CD4-positive, alpha-beta T cell treated with Interleukin-21 for 1 hour (primary cell): ENCODE results near the gene LDLRAD4.
A peak's percentile ranks its signal among the peaks of the same experiment; 100 is the strongest.

Source experiments
- DNase-seq: peaks from one replicate; pipeline ENCODE4 v3.0.0-alpha.2; 2020

LDLRAD4 gene

DNA sequence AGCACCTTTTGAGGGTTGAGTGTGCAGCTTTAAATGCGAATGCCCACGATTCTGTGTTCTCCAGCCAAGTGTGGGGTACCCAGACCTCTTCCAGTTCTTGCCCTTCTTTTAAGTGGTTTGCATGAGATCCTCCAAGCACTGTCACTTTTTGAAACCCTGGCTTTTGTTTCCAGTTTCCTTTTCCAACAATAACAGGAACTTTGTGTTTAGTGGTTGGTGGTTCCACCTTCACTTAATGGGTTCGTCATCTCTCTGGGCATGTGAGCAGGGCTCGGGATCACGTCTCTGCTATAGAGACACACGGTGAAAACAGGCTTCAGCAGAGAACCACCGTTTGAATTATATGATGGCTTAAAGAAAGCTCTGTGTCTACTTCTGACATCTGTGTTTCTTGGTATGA, 197.6 kb downstream of the LDLRAD4 start:
- DNase-seq, result no peak

DNA sequence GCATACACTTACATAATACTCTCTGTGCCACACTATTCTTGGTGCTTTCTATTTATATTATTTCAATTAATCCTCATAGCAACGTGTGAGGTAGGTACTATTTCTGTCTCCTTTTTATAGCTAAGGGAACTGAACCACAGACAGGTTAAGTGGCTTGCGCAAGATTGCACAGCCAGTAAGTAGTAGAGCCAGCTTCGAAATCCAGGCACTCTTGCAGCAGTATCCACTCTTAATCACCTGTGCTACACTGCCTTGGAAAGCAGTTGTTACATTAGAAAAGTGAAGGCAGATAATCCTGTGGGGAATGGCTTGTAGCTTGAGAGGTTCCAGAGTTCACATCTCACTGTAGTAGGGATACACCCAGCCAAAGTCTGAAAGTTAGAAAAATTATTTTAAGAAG, 198.3 kb downstream of the LDLRAD4 start:
- DNase-seq, result no peak

DNA sequence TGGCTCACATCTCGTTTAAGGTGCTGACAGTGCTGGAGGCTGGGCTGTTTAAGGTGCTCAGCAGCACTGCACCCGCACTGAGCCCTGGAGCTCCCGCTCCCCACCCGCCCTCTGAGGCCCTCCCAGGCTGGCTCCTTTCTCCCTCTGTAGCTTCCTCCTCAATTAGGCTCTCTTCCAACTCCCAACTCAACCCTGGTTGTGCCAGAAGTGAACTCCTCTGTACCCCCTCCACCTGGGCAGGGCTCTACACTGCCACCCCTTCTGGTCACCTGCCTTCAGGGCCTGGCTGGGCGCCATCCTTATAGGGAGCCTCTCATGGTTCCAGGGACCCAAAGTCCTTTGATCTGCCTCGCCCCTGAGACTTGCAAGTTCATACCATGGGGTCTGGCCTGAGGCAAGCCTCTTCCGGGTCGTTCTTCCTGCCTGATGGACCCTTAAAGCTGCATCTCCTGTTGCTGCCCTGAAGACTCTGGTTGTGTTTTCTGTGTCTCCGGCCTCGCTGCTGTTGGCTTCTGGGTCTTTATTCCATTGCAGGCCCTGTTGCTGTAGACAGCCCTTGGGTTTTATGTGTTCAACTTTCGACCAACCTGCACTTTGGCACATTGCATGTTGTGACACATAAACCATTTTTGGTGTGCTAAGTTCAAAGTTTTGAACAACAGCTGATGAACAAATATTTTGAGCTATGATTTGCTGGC, 199.6 kb downstream of the LDLRAD4 start:
- no peak for DNase-seq

DNA sequence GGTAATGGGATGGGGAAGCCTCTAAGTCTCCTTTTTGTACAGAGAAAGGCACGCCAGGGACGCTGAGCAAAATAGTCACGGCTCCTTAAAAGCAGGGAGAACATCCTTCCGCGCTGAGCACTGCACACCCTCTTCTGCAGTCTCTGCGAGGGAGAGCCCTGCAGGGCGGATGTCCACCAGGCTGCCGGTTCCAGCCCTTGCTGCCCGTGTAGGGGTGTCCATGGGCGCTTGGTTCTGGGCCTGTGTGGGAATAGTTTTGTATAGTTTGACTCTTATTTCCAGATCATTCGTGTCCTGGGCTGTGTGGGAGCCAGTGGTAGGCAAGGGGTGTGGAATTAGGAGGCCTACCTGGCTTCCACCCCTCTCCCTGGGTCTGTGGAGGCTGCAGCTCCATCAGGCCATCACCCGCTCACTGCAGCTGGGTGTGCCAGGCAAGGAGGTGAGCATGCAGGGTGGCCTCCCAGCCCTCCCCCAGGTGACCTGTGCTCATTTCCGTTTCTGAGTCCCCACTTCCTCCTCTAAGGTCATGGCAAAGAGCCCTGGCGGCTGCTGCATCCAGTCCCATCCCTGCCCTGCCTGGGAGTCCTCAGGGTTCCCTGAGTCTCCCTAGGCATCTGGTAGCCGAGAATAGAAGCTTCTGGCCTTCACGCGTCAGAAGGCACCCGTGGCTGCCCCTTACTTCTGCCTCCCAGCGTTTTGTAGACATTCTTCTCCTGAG, 202.6 kb downstream of the LDLRAD4 start:
- no peak for DNase-seq

DNA sequence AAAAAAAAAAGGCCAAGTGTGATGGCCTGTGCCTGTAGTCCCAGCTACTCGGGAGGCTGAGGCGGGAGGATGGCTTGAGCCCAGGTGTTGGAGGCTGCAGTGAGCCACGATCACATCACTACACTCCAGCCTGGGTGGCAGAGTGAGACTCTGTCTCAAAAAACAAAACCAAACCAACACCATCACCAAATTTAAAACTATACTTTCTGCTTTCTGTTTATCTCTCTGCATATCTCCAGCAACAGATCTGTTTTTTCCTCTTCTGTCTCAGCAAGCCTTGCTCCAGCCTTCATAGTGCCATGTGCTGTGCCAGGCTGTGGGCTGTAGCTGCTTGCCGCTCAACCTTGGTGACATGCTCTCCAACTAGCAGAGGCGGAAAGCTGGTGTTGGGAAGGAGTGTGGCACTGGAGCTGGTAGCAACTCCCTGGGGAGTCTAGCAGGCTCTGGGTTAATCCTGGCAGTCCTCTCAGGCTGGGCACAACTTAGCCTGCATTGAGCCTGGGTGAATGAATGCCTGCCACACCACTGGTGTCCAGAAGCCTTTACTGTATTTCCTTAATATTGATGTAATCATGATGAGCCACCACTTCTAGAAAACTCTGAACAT, 204.1 kb downstream of the LDLRAD4 start:
- DNase-seq, result no peak

DNA sequence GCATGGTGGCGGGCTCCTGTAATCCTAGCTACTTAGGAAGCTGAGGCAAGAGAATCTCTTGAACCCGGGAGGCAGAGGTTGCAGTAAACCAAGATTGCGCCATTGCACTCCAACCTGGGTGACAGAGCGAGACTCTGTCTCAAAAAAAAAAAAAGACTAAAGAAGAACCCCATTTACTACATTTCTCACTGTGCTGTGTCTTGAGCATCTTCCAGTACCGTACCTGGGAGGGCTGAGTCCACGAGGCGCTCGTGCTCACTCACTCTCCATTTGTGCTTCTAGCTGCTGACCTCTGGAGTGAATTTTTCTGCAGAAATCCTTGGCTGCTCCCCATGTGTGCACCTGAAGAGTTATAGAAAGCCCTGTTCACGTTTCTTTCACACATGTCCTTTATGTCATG, 204.8 kb downstream of the LDLRAD4 start:
- no peak for DNase-seq

DNA sequence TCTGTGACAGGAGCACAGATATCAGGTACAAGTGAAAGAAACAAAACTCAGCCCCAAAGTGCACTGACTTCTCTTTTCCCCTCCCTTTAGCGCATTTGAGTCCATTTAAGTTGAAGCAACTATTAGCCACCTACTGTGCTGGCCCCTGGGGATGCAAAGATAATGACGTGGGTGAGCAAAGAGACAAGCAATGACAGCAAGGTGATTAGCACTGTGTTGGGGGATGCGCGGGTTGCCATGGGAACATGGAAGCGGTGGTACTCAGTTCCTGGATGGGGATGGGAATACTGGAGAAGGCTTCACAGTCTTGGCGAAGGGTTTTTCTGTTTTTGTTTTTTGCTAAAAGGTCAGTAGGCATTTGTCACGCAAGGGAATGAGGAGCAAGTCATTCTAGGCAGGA, 205.8 kb downstream of the LDLRAD4 start:
- DNase-seq, result no peak

DNA sequence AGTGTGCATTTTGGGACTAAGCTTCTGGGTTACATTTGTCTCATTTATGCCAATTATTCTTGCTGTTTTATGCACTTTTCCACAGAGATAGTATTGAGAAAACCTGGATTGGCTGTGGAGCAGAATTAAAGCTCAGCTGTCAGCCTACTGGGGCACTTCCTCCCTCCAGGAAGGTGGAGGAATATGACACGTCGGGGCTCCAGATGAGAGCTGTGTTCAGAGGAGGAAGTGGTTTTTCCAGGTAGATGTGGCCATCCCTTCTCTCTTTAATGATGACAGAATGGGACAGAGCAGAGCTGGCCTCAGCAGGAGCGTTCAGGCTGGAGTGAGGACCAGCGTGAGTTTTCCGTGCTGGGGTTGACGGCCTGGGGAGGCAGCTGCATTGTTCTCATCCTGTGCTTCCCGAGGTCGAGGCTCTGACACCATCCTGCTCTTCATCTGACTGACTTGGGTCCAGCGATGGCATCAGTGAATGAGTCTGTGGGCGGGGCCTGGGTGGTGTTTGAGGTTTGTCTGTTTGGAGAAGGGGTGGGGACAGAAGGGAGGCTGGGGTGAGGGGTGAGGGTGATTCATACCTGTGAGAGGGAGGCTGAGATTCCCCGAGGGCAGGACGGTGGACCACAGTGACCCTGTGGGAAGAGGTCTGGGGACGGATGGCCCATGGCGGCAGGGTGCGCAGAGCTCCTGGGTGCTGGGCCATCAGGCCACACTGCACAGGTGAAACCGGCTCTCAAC, 207.0 kb downstream of the LDLRAD4 start:
- no peak for DNase-seq

DNA sequence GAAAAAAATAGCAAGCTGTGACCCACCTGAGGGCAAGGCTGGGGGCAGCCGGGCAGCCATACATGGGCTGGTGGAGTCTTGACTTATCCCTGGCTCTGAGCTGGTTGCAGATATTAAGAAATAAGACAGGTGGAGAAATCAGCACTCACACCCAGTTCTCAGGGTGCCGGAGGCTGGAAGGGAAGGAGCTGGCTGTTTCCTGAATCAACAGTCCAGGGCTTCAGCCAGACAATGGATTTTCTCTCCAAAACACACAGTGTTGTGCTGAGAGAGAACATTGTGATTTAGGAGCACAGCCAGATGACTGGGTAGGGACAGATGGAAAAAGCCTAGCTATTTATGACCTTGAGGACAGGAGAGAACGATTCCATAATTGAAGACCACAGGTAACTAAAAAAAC, 208.8 kb downstream of the LDLRAD4 start:
- no peak for DNase-seq

DNA sequence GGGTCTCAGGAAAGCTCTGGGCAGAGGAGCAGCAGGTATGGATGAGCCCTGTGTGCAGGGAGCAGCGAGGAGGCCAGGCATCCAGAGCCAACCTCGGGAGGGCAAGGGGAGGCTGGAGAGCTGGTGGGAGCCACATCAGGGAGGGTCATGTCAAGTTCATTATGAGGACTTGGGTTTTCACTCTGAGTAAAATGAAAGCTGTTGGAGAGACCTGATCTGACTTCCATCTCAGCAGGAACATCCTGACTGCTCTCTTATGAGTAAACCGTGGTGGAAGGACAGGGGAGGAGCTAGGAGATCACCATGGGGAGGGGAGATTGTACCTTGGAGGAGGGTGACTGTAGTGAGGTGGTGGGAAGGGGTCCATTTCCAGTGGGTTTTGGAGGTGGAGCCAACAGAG, 209.8 kb downstream of the LDLRAD4 start:
- no peak for DNase-seq

DNA sequence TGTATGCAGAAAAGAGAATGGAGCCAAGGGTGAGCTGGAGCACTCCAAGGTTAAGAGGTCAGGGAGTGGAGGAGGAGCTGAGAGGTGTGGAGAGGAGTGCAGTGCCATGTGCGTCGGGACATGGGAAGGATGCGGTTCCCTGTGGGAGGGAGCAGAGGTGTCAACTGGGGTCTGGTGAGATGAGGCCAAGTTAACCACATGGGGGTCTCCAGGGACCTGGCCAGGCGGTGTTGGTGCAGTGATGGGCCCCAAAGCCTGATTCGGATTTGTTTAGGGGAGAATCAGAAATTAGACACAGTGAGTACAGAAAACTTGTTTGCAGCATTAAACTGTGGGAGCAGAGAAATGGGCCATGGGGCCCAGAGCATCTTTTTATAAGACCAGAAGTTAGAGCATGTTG, 210.5 kb downstream of the LDLRAD4 start:
- DNase-seq, result no peak

DNA sequence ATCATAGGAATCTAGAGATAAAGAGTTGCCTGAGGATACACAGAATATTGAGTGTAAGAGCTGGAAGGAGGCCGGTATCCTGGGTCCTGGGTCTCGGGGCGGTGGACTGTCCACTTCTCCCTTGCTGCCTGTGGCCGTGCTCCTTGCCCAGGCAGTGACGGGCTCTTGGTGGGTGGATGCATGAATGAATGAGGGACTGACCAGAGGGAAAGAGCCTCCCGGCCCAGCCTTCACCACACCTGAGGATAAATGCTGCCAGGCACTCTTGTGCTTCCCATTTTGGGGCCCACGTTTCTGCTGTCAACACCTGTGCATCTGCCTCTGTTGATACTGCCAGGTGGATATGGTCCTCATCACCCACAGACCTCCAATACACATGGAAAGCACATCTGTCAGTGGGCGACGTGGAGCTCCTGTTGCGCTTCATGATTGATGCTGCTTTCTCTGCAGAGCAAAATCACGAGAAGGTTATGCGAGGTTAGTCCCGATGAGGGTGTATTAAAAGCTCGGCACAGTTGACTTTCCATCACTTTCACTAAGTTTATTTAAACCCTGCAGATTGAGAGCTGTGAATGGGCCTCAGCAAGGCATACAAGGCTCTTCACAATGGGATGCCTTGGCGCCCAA, 211.4 kb downstream of the LDLRAD4 start:
- DNase-seq, result no peak

DNA sequence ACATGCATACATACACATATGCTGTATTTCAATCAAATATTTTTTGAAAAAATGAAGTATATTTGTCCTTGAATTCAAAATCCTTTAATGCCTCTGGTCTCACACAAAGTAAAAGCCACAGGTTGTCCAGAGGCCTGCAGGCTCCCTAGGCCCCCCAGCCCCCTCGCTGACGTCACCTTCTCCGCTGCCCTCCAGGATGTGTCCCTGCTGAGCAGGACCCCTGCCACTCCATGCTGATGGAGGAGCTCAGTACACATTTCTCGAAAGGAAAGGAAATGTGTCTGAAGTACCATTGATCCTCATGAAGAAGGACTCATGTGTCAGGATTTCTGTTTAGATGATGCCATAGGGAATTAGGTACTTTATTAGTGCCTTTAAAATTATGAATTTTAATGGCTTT, 212.1 kb downstream of the LDLRAD4 start:
- DNase-seq, result no peak

DNA sequence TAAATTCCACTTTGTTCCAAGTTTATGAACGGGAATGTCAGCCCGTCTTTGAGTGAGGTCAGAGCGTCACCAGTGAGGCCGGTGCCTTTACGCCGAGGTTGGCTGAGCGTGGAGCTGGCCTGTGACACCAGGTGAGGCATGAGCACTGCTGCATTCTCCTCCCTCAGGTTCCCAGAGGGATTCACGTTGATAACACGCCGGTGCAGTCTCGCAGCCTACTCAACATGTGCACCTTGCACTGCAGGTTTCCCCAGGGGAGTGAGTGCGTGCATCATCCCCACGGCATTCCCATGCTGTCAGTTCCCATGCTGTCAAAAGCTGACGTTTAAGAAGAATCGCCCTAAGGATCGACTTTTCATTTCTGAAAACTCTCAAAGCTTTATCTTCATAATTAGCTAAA, 213.3 kb downstream of the LDLRAD4 start:
- no peak for DNase-seq

DNA sequence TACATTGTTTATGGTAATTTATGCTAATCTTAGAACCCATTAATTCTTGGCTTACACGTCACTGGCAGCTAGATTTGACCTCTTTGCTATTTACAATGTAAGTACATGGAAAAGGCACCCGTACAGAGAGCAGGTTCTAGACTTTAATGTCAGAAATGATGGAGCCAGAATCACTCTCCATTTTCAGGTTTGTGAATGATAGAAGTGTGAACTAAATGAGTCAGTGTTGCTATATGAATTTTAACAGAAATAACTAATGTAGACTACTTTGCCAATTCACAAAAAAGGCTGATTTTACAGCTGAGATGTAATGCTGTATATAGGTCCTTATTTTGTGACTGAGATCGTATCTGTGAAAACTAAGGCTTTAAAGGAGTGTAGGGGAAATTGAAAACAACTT, 214.6 kb downstream of the LDLRAD4 start:
- no peak for DNase-seq

DNA sequence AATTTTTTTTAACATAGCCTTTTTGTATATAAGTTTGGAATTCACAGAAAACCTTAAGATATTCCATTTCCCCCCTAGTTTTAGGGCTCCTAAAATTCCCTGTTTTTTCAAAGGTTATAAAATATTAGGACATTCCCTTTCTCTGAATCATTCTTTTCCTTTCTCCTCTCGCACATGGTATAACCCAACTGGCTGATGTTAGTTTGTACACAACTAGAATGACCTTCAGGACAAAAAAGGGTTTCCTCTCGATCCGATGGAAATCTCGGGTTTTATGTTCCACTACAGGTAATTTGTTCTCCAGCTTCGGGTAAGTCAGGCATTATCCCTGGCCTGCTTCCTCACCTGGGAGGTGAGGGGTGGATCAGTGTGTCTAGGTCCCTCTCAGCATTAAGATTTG, 215.1 kb downstream of the LDLRAD4 start:
- DNase-seq, result no peak

DNA sequence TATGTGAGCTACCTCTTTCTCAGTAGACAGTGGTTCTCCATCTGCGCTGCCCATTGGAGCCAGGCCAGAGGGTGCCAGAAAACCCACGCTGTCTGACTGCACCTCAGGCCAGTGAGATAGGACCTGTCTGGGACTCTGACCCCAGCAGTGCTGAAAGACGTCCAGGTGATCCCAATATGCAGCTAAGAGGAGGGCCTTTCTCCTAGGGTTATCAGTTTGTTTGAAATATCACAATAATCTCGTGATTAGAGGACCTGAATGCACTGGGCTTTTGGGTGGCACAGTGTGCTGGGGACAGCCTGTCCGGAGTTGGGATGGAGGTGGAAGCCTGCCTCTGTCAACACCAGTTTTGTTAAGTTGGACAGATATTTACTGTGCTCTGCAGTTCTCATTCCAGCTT, 216.3 kb downstream of the LDLRAD4 start:
- no peak for DNase-seq

DNA sequence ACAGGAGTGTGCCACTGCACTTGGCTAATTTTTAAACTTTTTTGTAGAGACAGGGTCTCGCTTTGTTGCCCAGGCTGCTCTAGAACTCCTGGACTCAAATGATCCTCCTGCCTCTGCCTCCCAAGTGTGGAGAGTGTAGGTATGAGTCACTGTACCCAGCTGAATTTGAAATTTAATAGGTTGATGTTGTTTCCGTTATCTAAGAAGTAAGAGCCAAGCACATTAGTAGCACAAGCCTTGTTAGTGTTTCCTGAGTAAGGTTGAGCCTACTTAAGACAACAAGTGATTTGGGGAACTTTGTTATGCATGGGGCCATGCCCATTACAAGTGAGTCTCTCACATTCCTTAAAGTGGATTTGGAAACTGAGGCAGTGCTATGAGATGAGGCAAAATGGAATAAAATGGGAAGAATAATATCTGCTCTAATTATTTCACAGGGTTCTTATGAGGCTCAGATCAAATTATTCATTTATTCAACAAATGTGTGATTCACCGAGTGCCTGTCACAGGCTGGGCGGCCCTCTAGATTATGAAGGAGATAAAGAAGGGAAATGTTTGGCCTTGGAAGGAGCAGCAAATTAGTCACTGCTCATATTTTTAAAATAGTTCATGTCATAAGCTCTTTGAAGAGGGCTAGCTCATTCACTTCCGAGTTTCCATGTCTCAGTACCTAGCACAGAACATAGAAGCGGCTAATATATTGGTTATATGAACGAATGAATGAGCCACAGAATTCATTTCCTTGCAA, 217.2 kb downstream of the LDLRAD4 start:
- no peak for DNase-seq

DNA sequence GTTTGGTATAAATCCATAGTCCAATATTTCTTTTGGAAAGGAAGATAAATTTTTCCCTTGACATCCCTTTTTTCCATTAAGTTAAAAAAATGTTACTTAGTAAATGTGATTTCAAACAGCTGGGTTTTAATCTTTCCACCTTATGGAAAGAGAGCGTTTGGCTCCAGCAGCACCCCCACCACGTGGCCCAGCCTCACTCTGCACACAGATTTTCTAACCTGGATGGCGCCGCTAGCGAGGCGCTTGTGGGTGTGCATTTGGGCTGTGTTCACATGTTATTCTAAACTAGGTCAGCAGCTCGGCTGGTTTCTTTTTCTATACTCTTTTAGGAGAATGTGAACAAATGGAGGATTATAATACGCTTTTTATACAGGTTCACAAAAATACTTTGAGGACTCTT, 218.0 kb downstream of the LDLRAD4 start:
- peak; percentile 49 for DNase-seq

DNA sequence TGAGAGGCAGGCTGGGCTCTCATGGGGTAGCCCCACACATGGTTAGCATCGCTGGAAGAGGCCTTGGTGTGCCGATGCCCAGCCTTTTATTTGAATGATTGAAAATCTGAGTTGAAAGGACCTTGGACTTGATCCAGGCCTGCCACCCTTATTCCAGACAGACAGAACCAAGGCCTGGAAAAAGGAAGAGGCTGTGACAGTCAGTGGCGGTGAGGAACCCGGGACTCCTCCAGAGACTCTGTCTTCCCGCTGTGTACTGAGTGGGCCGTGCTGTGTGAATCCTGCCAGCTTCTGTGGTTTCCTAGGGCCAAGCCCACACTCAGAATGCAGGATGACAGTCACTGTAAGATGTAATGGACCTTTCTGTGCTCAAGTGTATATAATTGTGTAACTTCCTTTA, 218.5 kb downstream of the LDLRAD4 start:
- no peak for DNase-seq

DNA sequence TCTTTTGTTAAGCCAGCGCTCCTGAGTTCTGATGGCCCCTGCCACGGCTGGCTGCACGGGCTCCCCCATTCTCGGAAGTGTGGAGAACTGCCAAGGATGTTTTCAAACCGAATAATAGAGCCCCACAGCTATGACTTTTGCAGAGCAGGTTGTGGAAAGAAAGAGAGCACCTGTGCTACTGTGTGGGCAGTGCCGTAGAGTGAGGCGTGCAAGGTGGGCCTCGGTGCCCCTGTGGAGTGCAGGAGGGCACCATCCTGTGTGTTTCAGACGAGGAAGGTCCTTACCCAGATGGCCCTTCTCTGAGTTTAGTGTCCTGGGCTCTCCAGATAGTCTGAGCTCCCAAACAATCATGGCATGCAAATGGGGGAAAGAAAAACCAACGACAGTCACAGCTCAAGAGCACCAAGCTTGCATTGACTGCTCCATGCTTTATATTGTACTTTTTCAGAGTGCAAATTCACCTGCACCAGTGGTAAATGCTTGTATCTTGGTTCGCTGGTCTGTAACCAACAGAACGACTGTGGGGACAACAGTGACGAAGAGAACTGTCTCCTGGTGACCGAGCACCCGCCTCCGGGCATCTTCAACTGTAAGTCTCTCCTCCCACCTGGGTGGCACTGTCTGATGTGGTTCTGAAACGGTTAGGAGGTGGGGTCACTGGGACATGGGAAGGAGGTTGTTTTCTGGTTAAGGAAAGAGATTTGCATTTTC, 219.4 kb downstream of the LDLRAD4 start:
- DNase-seq, result peak; percentile 59

DNA sequence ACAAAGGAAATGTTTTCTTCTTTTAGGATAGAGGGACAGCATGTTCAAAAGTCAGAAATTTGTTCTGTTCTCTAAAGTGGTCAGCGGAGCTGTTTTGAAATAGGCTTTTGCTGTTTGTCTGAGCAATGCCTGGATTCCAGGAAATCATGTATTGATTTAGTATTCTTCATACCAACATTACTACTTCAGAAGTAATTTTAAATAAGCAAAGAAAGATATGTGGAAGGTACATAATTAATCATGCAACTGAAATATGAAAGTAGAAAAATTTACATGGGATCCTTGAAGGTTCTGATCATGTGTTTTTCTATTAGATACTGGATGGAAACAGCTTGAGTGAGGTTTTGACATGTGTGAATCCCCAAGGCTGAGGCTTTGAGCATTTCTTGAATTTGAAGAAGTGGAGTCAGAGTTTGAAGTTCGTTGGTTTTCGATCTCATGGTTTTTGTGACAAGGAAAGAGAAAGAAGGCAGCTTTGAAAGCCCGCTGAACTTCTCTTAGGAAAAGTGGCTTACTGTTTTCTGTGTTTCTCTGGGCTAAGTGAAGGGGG, 220.0 kb downstream of the LDLRAD4 start:
- no peak for DNase-seq
